Heart left ventricle (tissue), 16 donors: Measurements from ENCODE around the gene ITPRID1. TPM values are rescaled to one million over a fixed set of nuclear protein-coding genes. Genes with fewer than 3 reads are reported as not detected.

Experiments
- ATAC-seq, 4 donors: fragments of 200-7000 bp; cut with Tn5 transposase; one replicate each; pipeline ENCODE4 v1.9.1; 2020 to 2022; ENCODE audit warnings: moderate library complexity in 4 of 4, mild to moderate bottlenecking in 3 of 4, moderate number of reproducible peaks in 1 of 4
- DNase-seq, 5 donors: peaks; one replicate each; pipeline ENCODE4 v3.0.0-alpha.2; 2020
- H3K27ac ChIP-seq, 12 donors: fragments of 200-600 bp; sonication (generic) in 4 of 12; one replicate each; pipeline versions ENCODE4 v1.5.0 to v1.8.0; 2016 to 2022; ENCODE audit warnings: mild to moderate bottlenecking in 2 of 12
- H3K27me3 ChIP-seq, 9 donors: fragments of 200-600 bp; sonication (generic) in 2 of 9; one replicate each; pipeline versions ENCODE4 v1.5.1 to v1.8.0; 2016 to 2022; ENCODE audit warnings: mild to moderate bottlenecking in 3 of 9
- H3K36me3 ChIP-seq, 9 donors: fragments of 200-600 bp; sonication (generic) in 2 of 9; one replicate each; pipeline versions ENCODE4 v1.5.0 to v1.8.0; 2018 to 2022; ENCODE audit warnings: mild to moderate bottlenecking in 2 of 9
- H3K4me1 ChIP-seq, 12 donors: fragments of 200-600 bp; sonication (generic) in 4 of 12; one replicate each; pipeline versions ENCODE4 v1.5.0 to v1.8.0; 2016 to 2022; ENCODE audit warnings: mild to moderate bottlenecking in 3 of 12
- H3K4me3 ChIP-seq, 12 donors: fragments of 200-600 bp; sonication (generic) in 4 of 12; one replicate each; pipeline versions ENCODE4 v1.5.0 to v1.8.0; 2017 to 2022; ENCODE audit warnings: mild to moderate bottlenecking in 9 of 12, moderate library complexity in 4 of 12
- H3K9me3 ChIP-seq, 12 donors: fragments of 200-600 bp; sonication (generic) in 4 of 12; one replicate each; pipeline versions ENCODE4 v1.5.0 to v1.8.0; 2016 to 2022; ENCODE audit warnings: mild to moderate bottlenecking in 1 of 12
- POLR2A ChIP-seq, 2 donors: fragments of 450-650 bp; IDR thresholded peaks; one replicate each; pipeline ENCODE4 v1.6.1; 2017; ENCODE audit warnings: antibody characterized with exemption in 2 of 2, mild to moderate bottlenecking in 2 of 2, moderate library complexity in 2 of 2
- WGBS, 4 donors: extraction: QIAGEN DNeasy Blood & Tissue Kit in 2 of 4; methylation state at CpG; one replicate each; pipeline versions ENCODE4 v1.1.5 to v1.1.7; 2013 to 2018; 5-methylcytosine and 5-hydroxymethylcytosine counted together
- intact Hi-C, 10 donors: fragments of 100-400 bp; cut with DNase I; formaldehyde crosslinking; loops; one replicate each; pipeline versions ENCODE4 v1.11.1 to v1.14.2; 2022
- polyA plus RNA-seq, 2 donors: library from polyadenylated mRNA; stranded (reverse); fragments of 200-250 nt; gene quantifications; one replicate each; pipeline ENCODE4 v1.2.3, GENCODE V29; 2013
- total RNA-seq, 9 donors: library from RNA; depleted of rRNA in 2 of 9; stranded (reverse); fragments of >200 nt in 2 of 9; fragmentation: NEBNext Ultra II Directional in 3 of 9; extraction: Animal tissue kit (Norgen Biotek cat#: 25700) in 3 of 9; gene quantifications; one replicate each; pipeline versions ENCODE4 v1.1.0 to v1.2.4, GENCODE V29; 2016 to 2023
- TF ChIP-seq, protein P1 (sequence below), 12 donors: fragments of 200-600 bp; sonication (generic) in 4 of 12; IDR thresholded peaks; one replicate each; pipeline versions ENCODE4 v1.5.0 to v1.8.0; 2018 to 2022; ENCODE audit warnings: antibody characterized with exemption in 12 of 12, mild to moderate bottlenecking in 5 of 12
- donor health status: ischemic (EF 13 %, LVEDD 7.1; RV severe dilation, severe dysfunction).
- donor health status: healthy with polysubstance abuse.
- donor health status: DM: no; HTN: yes; CAD: no.
- donor health status: DM: no; HTN: no; CAD: no.
- donor health status: ischemic (EF 25% LVEDD 6.9; RV normal size, moderate dysfunction).
- donor health status: ischemic (EF 25% LVEDD 5.7; RV mildly dilated, moderate dysfunction).
- donor health status: healthy.
- donor health status: DM: yes; HTN: yes; CAD: no.
- donor health status: ischemic (EF 35%, LVEDD 5.7; RV mildly dilated, moderate dysfunction).
- donor health status: nonischemic (EF 11% LVEDD 7.7; RV severe dilation, severe dysfunction).
- donor health status: DM: yes; HTN: yes; CAD: no.
- donor health status: PGD.
- donor health status: ischemic (EF 29% LVEDD 5.4; RV normal size, mild dysfunction).
- donor health status: nonischemic (EF 23%, LVEDD 6.1; RV moderate dilation, normal function).

ITPRID1 gene
- total and polyA plus RNA-seq, 11 donors = 0.19 TPM; not detected in 10

GRCh38 chr7:31478721-31479120 lies 35.2 kb upstream of the ITPRID1 start:
- peaks cover 0 to 9% (median 0%) of the 10 kb centered on the region in 9 donors for H3K27me3 ChIP-seq
- H3K36me3 ChIP-seq = no peaks in the 10 kb centered on the region
- DNase-seq (no peak), ATAC-seq (no peak)
- no peak overlapping the region for H3K4me3 ChIP-seq
- intact Hi-C loops = no loop called here
- no peaks in the 10 kb centered on the region for H3K4me1 ChIP-seq
- no peak overlapping the region for H3K27ac ChIP-seq
- 34 to 40% (median 39%) methylated on average over 6 of the region's 6 CpGs for WGBS, 4 donors
- no peaks in the 10 kb centered on the region for H3K9me3 ChIP-seq
- TF ChIP-seq POLR2A (IDR thresholded peaks at IDR 0.05) = no peak
- TF ChIP-seq, protein P1, sequence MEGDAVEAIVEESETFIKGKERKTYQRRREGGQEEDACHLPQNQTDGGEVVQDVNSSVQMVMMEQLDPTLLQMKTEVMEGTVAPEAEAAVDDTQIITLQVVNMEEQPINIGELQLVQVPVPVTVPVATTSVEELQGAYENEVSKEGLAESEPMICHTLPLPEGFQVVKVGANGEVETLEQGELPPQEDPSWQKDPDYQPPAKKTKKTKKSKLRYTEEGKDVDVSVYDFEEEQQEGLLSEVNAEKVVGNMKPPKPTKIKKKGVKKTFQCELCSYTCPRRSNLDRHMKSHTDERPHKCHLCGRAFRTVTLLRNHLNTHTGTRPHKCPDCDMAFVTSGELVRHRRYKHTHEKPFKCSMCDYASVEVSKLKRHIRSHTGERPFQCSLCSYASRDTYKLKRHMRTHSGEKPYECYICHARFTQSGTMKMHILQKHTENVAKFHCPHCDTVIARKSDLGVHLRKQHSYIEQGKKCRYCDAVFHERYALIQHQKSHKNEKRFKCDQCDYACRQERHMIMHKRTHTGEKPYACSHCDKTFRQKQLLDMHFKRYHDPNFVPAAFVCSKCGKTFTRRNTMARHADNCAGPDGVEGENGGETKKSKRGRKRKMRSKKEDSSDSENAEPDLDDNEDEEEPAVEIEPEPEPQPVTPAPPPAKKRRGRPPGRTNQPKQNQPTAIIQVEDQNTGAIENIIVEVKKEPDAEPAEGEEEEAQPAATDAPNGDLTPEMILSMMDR (IDR thresholded peaks at IDR 0.05) = no peak

DNA sequence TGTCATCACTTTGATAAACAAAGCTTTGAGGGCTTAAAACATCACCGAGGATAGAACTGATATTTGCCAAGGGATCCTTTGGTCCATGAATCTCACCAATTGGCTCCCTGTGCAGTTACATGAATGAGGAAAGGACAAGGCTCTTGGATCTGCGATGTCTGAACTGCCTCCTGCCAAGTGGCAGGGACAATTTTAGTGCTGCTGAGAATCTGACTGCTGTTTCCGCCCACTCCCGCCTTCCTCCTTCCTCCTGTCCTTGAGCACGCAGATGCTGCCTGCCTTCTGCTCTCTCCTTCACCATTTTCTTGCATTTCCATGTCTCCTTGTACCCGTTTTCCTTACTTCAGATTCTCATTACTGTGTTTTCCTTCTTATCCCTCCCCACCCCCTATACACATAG lies 26.8 kb upstream of the ITPRID1 start:
- peaks cover 0 to 7% (median 0%) of the 10 kb centered on the region in 9 donors for H3K27me3 ChIP-seq
- no peak for DNase-seq
- no peak overlapping the region for H3K27ac ChIP-seq
- no peaks in the 10 kb centered on the region for H3K9me3 ChIP-seq
- H3K4me3 ChIP-seq = no peak overlapping the region
- WGBS, 4 donors = 55 to 61% (median 59%) methylated on average over 6 of the region's 6 CpGs
- TF ChIP-seq, protein P1 (IDR thresholded peaks at IDR 0.05) = no peak
- H3K4me1 ChIP-seq = no peaks in the 10 kb centered on the region
- H3K36me3 ChIP-seq = no peaks in the 10 kb centered on the region
- intact Hi-C loops = no loop called here
- no peak for ATAC-seq

GRCh38 chr7:31487476-31487875 lies 26.4 kb upstream of the ITPRID1 start:
- Histone ChIP-seq H3K36me3 (no peaks in the 10 kb centered on the region), H3K27me3 (peaks cover 0 to 7% (median 0%) of the 10 kb centered on the region in 9 donors), H3K4me3 (no peak overlapping the region), H3K9me3 (no peaks in the 10 kb centered on the region), H3K4me1 (no peaks in the 10 kb centered on the region), H3K27ac (no peak overlapping the region)
- no peak for DNase-seq
- no peak for ATAC-seq
- TF ChIP-seq, protein P1 (IDR thresholded peaks at IDR 0.05) = no peak
- no peak for TF ChIP-seq POLR2A (IDR thresholded peaks at IDR 0.05)
- 79 to 91% (median 89%) methylated on average over 1 of the region's 1 CpG for WGBS, 4 donors
- intact Hi-C loops = no loop called here

DNA sequence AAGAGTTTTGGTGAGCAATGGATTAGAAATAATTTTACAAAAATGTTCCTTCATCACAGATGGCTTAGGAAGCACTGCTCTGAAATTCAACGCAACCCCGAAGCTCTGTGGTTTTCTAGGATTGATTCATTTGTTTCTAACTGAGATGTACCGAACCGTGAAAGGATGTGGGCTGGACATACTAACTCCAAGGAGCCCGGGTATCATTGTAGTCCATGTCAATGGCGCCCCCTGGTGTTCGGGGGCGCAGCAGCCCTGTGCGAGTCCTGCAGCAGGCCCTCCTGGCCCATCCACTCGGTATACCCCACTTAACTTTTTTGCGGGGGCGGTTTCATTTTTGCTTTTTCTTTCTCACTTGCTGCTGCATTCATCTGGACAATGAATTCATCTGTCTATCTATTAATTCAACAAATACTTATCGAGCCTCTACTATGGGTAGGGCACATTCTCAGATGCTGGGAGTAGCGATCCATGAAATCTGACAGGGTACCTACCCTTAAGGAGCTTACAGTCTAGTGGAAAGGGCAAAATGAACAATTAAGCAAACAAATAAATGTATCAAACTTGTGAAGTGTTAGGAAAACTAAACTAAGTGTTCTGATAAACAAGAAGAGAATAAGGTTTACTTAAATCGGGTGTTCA lies 25.2 kb upstream of the ITPRID1 start:
- TF ChIP-seq, protein P1 (IDR thresholded peaks at IDR 0.05) = peak; percentile 16 to 67 (median 47)
- TF ChIP-seq POLR2A (IDR thresholded peaks at IDR 0.05) = no peak
- ATAC-seq (no peak), DNase-seq (peak in 1 of 5 donors; percentile 34)
- H3K9me3 ChIP-seq = no peaks in the 10 kb centered on the region
- H3K4me1 ChIP-seq = no peaks in the 10 kb centered on the region
- WGBS, 4 donors = 40 to 43% (median 41%) methylated on average over 15 of the region's 15 CpGs
- no peak overlapping the region for H3K4me3 ChIP-seq
- no peaks in the 10 kb centered on the region for H3K36me3 ChIP-seq
- H3K27me3 ChIP-seq = peaks cover 0 to 7% (median 0%) of the 10 kb centered on the region in 9 donors
- H3K27ac ChIP-seq = no peak overlapping the region
- intact Hi-C loops = no loop called here
